IMR-90 (cell line): ENCODE measurements around the gene CES2.

Experiments used
- CEBPB ChIP-seq: IDR thresholded peaks from 2 replicates; pipeline ENCODE4 v1.6.1; 2012; ENCODE audit warnings: low read depth, low read length, improper control_type of control experiment
- FOS ChIP-seq: fragments of 150-350 bp; IDR thresholded peaks from 2 replicates; pipeline ENCODE4 v1.6.1; 2016; ENCODE audit warnings: low read depth, low read length
- MXI1 ChIP-seq: IDR thresholded peaks from 2 replicates; pipeline ENCODE4 v1.6.1; 2012; ENCODE audit warnings: low read depth, mild to moderate bottlenecking, low read length, moderate library complexity, borderline replicate concordance
- POLR2A ChIP-seq: IDR thresholded peaks from 2 replicates; pipeline ENCODE4 v1.6.1; 2012; ENCODE audit warnings: mild to moderate bottlenecking, low read depth, low read length
- RCOR1 ChIP-seq: IDR thresholded peaks from 2 replicates; pipeline ENCODE4 v1.6.1; 2012; ENCODE audit warnings: mild to moderate bottlenecking, low read length, improper control_type of control experiment; ENCODE audit not compliant: insufficient replicate concordance
- SMC3 ChIP-seq: fragments of 150-350 bp; IDR thresholded peaks from 2 replicates; pipeline ENCODE4 v1.6.1; 2016; ENCODE audit warnings: low read depth, mild to moderate bottlenecking, antibody characterized with exemption, low read length, moderate library complexity
- TF ChIP-seq, protein P1 (sequence below): conservative IDR thresholded peaks from 2 replicates; pipeline ENCODE4 v1.5.1; 2012; ENCODE audit warnings: mild to moderate bottlenecking, low read depth, low read length, improper control_type of control experiment

GRCh38 chr16:66961914-66962313, 26.6 kb downstream of the CES2 start:
- TF ChIP-seq MXI1, result no peak
- TF ChIP-seq, protein P1, sequence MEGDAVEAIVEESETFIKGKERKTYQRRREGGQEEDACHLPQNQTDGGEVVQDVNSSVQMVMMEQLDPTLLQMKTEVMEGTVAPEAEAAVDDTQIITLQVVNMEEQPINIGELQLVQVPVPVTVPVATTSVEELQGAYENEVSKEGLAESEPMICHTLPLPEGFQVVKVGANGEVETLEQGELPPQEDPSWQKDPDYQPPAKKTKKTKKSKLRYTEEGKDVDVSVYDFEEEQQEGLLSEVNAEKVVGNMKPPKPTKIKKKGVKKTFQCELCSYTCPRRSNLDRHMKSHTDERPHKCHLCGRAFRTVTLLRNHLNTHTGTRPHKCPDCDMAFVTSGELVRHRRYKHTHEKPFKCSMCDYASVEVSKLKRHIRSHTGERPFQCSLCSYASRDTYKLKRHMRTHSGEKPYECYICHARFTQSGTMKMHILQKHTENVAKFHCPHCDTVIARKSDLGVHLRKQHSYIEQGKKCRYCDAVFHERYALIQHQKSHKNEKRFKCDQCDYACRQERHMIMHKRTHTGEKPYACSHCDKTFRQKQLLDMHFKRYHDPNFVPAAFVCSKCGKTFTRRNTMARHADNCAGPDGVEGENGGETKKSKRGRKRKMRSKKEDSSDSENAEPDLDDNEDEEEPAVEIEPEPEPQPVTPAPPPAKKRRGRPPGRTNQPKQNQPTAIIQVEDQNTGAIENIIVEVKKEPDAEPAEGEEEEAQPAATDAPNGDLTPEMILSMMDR, result no peak
- no peak for TF ChIP-seq CEBPB
- TF ChIP-seq POLR2A, result no peak
- no peak for TF ChIP-seq SMC3
- TF ChIP-seq RCOR1, result no peak
- no peak for TF ChIP-seq FOS
